ENCODE results near the gene TAF15.

TAF15 gene

DNA sequence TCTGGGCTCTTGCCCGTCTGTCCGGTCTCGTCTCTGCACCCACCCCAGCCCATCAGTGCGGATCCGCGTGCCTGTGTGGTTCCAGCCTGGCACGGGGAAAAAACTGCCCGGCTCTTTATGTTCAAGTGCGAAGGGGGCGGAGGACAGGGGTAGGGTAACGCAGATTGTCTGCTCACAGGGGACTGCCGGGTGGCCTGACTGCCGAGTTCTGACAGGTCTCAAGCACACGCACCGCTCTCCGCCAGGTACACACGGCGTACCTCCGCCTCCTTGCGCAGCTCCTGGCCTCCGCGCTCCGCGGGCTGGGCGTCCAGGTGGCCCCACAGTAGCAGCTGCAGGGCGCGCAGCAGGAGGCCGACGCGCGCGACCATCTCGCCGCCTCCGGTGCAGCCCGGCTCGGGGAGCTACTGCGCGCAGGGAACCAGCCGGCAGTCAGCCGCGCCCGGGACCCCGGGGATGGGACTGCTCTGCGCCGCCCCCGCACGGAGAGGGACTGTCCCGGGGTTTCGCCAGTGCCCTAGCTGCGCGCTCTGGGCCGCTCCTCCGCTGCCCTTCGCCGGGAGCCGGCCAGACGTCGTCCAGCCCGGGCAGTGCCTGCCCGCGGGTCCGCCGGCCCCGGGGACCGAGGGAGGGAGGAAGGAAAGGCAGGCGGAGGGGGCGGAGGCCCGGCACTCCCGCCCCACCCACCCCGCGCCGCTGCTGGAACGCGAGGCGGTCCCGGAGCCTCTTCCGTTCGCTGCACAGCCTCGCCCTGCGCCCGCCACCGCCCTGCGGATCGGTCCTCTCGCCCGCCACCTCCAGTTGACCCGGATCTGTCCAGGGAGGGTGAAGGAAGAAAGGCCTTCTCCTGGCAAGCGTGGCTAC lies 14.0 kb upstream of the TAF15 start, which contains the start of gene MMP28:
Gene MMP28 (minus strand): TSS at position 635 of the 864 bp plus-strand sequence. CDS start 264 bp downstream, at position 371.
- H3K27me3 ChIP-seq (ENCODE audit: insufficient read depth, low read length): peaks cover 79% of the 10 kb centered on the region

DNA sequence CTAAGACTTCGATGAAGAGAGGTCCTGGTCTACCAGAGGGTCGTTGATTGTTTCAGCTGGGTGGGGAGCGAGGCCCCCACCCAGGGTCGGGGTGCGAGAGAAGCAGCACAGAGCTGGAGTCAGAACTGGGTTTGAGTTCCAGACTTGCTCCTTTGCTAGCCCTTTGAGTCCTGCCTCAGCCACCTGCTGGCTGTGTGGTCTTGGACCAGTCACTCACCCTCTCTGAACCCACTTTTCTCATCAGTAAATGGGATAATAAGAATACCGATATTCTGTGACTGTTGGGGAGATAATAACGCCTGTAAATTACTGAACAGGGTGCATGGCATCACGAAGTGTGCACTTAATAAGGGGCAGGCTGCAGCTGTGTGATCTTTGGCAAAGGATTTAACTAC lies 13.4 kb upstream of the TAF15 start:
- no peaks in the 10 kb centered on the region for H3K9me3 ChIP-seq (ENCODE audit: low read length)
- H3K36me3 ChIP-seq (ENCODE audit: insufficient read depth, low read length): no peaks in the 10 kb centered on the region
- peaks cover 79% of the 10 kb centered on the region for H3K27me3 ChIP-seq (ENCODE audit: insufficient read depth, low read length)
- peaks cover 7% of the 10 kb centered on the region for H3K4me1 ChIP-seq (ENCODE audit: insufficient read depth, low read length)
- H2AFZ ChIP-seq (ENCODE audit: low read depth, low read length): no peak overlapping the region
- peak overlapping the region; percentile 31 for H3K4me3 ChIP-seq (ENCODE audit: low read length)

More for the DNA sequence above, 14.0 kb upstream of the TAF15 start, which contains the start of gene MMP28:
- Histone ChIP-seq H3K4me3 (ENCODE audit: low read length) (peak within 1 kb of the TSS; percentile 31), H3K36me3 (ENCODE audit: insufficient read depth, low read length) (no peaks in the 10 kb centered on the region), H2AFZ (ENCODE audit: low read depth, low read length) (peak within 1 kb of the TSS; percentile 43), H3K4me1 (ENCODE audit: insufficient read depth, low read length) (peaks cover 7% of the 10 kb centered on the region), H3K9me3 (ENCODE audit: low read length) (no peaks in the 10 kb centered on the region)

DNA sequence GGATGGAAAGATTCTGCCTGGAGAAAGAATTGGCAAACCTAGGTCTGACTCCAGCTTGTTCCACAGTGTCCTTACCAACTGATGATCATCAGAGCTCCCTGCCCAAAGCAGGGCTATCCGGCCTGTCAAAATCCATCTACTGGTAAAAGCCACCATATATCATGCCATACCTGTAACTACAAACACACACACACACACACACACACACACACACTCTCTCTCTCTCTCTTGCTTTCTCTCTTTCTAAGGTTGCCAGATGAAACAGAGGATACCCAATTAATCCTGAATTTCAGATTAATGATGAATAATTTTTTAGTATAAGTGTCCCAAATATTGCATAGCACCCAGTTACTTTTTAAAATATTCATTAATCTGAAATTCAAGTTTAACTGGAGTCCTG lies 12.3 kb upstream of the TAF15 start:
- Histone ChIP-seq H2AFZ (ENCODE audit: low read depth, low read length) (no peak overlapping the region), H3K4me1 (ENCODE audit: insufficient read depth, low read length) (peaks cover 7% of the 10 kb centered on the region), H3K4me3 (ENCODE audit: low read length) (no peak overlapping the region), H3K36me3 (ENCODE audit: insufficient read depth, low read length) (no peaks in the 10 kb centered on the region), H3K9me3 (ENCODE audit: low read length) (no peaks in the 10 kb centered on the region), H3K27me3 (ENCODE audit: insufficient read depth, low read length) (peaks cover 70% of the 10 kb centered on the region)

DNA sequence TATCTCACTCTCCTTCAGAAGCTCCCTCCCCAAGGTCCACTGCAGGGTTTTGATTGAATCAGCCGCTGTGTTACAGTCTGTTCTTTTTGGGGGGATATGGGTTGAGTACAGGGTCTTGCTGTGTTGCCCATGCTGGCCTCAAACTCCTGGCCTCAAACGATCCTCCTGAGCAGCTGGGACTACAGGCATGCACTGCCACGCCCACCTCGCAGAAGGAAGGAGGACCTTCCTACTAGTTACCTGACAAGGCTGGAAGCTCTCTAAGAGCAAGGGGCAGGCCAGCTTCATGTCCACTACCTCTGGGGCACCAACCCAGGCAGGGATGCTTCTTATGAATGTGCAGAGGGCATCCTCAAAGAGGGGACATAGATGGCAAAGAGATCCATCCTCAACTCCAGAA lies 11.9 kb upstream of the TAF15 start:
- peaks cover 7% of the 10 kb centered on the region for H3K4me1 ChIP-seq (ENCODE audit: insufficient read depth, low read length)
- no peak overlapping the region for H3K4me3 ChIP-seq (ENCODE audit: low read length)
- H3K27me3 ChIP-seq (ENCODE audit: insufficient read depth, low read length): peaks cover 66% of the 10 kb centered on the region
- no peaks in the 10 kb centered on the region for H3K36me3 ChIP-seq (ENCODE audit: insufficient read depth, low read length)
- H3K9me3 ChIP-seq (ENCODE audit: low read length): no peaks in the 10 kb centered on the region
- no peak overlapping the region for H2AFZ ChIP-seq (ENCODE audit: low read depth, low read length)

DNA sequence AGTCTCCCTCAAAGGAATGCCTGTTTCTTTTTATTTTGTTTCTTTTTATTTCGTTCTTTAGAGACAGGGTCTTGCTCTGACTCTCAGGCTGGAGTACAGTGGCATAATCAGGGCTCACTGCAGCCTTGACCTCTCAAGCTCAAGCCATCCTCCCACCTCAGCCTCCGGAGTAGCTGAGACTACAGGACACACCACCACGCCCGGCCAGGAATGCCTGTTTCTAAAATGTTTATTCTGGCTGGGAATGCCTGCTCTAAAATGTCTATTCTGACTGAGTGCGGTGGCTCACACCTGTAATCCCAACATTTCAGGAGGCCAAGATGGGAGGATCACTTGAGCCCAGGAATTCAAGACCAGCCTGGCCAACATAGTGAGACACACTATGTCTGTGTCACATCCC lies 11.4 kb upstream of the TAF15 start:
- Histone ChIP-seq H2AFZ (ENCODE audit: low read depth, low read length) (no peak overlapping the region), H3K27me3 (ENCODE audit: insufficient read depth, low read length) (peaks cover 60% of the 10 kb centered on the region), H3K36me3 (ENCODE audit: insufficient read depth, low read length) (no peaks in the 10 kb centered on the region), H3K4me3 (ENCODE audit: low read length) (no peak overlapping the region), H3K9me3 (ENCODE audit: low read length) (no peaks in the 10 kb centered on the region), H3K4me1 (ENCODE audit: insufficient read depth, low read length) (peaks cover 7% of the 10 kb centered on the region)

DNA sequence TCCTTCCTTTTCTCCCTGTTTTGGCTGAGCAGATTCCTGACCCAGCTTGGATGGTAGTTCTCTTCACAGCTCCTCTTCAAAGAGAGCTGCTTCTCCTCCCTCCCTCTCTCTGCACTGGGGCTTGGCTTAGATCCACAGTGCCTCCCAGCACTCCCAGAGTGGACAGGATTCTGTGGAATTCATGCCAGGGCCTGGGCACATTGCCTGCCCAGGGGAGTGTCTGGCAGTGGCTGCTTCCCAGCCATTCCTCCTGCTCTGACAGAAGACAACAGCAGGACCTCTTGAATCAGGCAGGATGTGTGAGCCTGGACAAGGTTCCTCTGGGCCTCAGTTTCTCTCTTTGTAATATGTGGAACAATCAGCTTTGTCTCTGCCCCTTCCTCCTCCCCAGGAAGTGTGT lies 9.3 kb upstream of the TAF15 start:
- H2AFZ ChIP-seq (ENCODE audit: low read depth, low read length): no peak overlapping the region
- no peaks in the 10 kb centered on the region for H3K36me3 ChIP-seq (ENCODE audit: insufficient read depth, low read length)
- H3K4me3 ChIP-seq (ENCODE audit: low read length): no peak overlapping the region
- no peaks in the 10 kb centered on the region for H3K9me3 ChIP-seq (ENCODE audit: low read length)
- H3K27me3 ChIP-seq (ENCODE audit: insufficient read depth, low read length): peaks cover 41% of the 10 kb centered on the region
- peaks cover 4% of the 10 kb centered on the region for H3K4me1 ChIP-seq (ENCODE audit: insufficient read depth, low read length)

DNA sequence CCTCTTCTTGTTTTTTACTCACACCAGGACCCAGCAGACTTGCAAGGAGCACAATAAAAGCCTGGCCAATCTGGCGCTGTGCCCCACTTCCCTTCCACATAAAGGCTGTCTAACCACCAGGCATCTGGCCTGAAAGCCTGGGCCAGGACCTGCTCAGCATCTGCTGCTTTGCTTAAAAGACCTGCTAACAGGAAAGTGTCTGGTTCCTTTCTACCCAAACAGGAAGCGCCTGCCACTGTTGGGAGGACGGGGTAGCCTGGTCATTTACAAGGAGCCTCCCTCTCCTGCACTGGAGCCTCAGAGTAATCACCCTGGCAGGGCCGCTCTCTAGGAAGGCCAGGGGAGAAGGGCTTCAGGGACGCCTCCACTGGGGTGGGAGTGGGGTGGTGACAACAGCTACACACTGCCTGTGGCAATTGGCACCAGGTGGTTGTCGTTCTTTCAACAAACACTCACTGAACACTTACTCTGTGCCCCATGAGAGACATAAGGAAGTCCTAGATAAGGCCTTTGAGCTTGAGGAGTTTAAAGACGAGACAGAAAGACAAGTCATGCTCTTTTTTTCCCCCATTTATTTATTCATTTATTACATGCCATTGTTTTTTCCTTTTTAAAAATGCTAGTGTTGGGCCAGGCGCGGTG lies 7.6 kb upstream of the TAF15 start:
- Histone ChIP-seq H3K27me3 (ENCODE audit: insufficient read depth, low read length) (peaks cover 25% of the 10 kb centered on the region), H2AFZ (ENCODE audit: low read depth, low read length) (no peak overlapping the region), H3K9me3 (ENCODE audit: low read length) (no peaks in the 10 kb centered on the region), H3K36me3 (ENCODE audit: insufficient read depth, low read length) (no peaks in the 10 kb centered on the region), H3K4me1 (ENCODE audit: insufficient read depth, low read length) (peaks cover 7% of the 10 kb centered on the region), H3K4me3 (ENCODE audit: low read length) (no peak overlapping the region)

DNA sequence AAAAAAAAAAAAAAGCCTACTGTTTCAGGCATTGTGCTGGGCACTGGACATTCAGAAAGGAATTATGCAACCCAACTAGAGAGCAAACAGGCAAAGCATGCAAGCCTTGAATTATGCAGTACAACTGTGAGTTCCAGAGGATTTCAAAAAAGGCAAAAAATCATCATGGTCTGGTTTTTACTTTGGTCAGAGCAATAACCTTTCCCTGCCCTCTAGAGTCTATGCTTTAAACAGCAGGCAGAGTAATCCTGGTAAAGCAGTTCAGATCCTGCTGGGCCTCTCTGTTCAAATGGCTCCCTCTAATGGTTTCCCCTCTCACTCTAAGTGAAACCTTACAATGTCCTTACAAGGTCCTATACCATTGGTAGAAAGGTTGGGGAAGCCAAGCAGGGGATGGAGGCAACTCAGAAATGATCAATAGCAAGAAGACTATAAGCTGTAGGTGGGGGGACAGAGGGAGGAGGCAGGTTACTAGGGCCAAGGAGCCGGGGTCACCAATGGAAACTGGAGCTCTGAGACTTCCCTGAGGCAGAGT lies 4.6 kb upstream of the TAF15 start:
- H3K27me3 ChIP-seq (ENCODE audit: insufficient read depth, low read length): no peaks in the 10 kb centered on the region
- H3K36me3 ChIP-seq (ENCODE audit: insufficient read depth, low read length): no peaks in the 10 kb centered on the region
- H3K9me3 ChIP-seq (ENCODE audit: low read length): no peaks in the 10 kb centered on the region

DNA sequence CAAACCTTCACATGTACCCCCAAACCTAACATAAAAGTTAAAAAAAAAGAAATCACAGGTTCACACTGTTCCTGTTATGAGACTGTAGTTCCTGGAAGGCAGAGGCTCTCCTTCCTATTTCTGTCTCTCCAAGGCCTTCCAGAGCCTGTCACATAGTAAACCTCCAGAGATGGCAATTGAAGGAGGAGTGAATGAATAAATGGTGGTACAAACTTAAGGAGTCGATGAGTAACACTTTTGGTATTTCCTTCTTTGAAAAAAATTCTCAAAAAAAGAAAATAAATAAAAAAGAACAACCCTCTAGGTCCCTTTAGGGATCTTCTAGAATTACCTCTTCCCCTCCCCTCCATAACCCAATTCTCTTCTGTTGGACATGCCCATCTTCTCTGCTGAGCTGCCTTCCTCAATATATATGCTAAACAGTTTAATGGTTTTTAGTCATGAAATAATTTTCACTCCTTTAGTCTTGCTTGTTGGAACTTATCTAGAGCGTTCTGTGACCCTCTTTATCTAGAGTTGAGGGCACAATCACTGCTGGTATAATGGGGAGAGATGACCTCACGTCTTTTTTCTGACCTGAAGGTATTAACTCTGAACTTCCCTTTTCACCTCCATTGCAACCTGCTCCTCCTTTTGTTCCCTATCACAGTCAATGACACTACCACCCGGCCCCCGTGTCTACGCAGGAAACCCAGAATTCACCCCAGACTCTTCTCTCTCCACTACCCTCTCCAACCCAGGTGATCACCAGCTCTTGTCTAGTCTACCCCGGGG lies 1.7 kb upstream of the TAF15 start:
- no peak overlapping the region for H2AFZ ChIP-seq (ENCODE audit: low read depth, low read length)
- no peaks in the 10 kb centered on the region for H3K9me3 ChIP-seq (ENCODE audit: low read length)
- H3K36me3 ChIP-seq (ENCODE audit: insufficient read depth, low read length): peaks cover 11% of the 10 kb centered on the region
- H3K4me3 ChIP-seq (ENCODE audit: low read length): no peak overlapping the region
- H3K4me1 ChIP-seq (ENCODE audit: insufficient read depth, low read length): peaks cover 31% of the 10 kb centered on the region
- H3K27me3 ChIP-seq (ENCODE audit: insufficient read depth, low read length): no peaks in the 10 kb centered on the region

More for the DNA sequence above, 4.6 kb upstream of the TAF15 start:
- no peak overlapping the region for H3K4me3 ChIP-seq (ENCODE audit: low read length)
- H2AFZ ChIP-seq (ENCODE audit: low read depth, low read length): no peak overlapping the region
- H3K4me1 ChIP-seq (ENCODE audit: insufficient read depth, low read length): peaks cover 14% of the 10 kb centered on the region

DNA sequence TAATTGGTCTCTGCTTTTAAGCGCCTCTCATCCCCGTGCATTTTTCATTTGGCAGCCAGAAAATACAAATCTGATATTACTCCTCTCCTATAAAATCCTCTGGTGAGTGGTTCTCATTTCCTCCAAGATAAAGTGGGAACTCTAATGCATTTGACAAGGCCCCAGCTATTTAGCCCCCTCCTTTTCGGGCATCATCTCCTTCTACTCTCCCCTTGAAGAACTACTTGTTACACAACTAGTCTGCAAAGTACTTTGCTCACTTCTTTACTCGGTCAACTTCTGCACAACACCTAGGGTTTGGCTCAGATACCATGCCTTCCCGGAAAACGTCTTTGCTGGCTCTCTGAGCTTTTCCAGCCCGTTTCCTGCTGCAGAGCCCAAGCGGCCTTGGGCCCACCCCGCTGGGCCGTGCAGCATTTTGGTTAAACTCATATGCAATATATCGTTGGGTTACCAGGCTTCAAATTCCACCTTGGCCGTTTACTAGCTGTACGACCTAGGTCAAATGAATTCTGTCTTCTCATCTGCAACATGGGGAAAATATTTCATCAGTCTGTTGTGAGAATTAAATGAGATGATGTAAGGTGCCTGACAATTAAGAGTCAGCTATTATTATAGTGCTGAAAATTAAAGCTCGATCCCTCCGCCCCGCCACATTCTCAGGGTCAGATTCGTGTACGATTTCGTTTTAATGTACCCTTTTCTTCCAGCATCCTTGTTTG lies 883 bp upstream of the TAF15 start:
- Histone ChIP-seq H3K27me3 (ENCODE audit: insufficient read depth, low read length) (no peaks in the 10 kb centered on the region), H2AFZ (ENCODE audit: low read depth, low read length) (peak overlapping the region; percentile 62), H3K4me3 (ENCODE audit: low read length) (peak overlapping the region; percentile 70)

DNA sequence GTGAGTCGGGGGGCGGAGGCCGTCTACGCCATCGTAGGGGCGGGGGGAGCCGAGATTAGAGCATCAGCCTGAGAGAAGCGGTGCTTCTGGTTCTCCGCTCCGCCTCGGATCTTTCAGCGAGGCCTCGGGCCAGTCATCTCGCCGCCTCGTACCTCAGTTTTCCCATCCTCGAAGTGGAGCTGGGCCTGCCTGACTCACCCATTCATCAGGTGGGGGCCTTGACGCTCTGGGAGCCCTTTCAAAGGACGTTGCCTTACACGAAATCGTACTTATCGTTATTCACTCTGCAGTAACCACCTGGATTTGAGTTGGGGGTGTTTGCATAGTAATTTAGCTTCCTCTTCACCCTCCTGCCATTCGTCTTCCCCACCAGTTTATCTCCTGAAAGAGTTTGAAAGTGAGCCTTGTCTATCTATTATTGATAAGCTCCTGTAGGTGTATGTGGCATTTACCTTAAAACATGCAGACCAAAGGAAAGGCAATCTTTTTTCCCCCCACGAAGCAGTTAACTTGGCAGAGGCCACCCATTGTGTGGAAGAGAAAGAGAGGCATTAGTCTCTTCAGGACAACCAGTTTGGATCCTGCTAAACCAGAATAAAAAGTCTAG lies 674 bp downstream of the TAF15 start:
- Histone ChIP-seq H3K36me3 (ENCODE audit: insufficient read depth, low read length) (peaks cover 19% of the 10 kb centered on the region), H3K9me3 (ENCODE audit: low read length) (no peaks in the 10 kb centered on the region), H3K4me1 (ENCODE audit: insufficient read depth, low read length) (peaks cover 31% of the 10 kb centered on the region), H3K4me3 (ENCODE audit: low read length) (peak overlapping the region; percentile 70), H2AFZ (ENCODE audit: low read depth, low read length) (no peak overlapping the region), H3K27me3 (ENCODE audit: insufficient read depth, low read length) (no peaks in the 10 kb centered on the region)

More for the DNA sequence above, 883 bp upstream of the TAF15 start:
- Histone ChIP-seq H3K9me3 (ENCODE audit: low read length) (no peaks in the 10 kb centered on the region), H3K4me1 (ENCODE audit: insufficient read depth, low read length) (peaks cover 31% of the 10 kb centered on the region), H3K36me3 (ENCODE audit: insufficient read depth, low read length) (peaks cover 17% of the 10 kb centered on the region)

DNA sequence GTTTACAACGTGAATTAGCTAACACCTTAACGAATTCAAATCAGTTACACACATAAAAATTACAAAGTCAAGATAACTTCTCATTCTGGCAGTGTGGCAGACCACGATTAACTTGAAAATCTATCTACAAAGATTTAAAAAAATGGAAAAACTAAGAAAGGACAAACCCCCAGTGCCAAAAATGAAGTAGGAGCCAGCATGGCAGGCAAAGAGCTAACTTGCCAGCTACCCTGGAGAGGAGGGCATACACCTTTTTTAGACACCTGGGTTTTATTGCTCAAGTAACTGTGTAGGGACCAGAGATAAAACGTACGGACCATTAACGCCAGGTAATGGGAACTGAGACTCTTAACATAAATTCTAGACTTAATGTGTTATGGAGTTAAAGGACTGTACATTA lies 2.5 kb downstream of the TAF15 start:
- Histone ChIP-seq H3K4me1 (ENCODE audit: insufficient read depth, low read length) (peaks cover 23% of the 10 kb centered on the region), H3K36me3 (ENCODE audit: insufficient read depth, low read length) (peaks cover 33% of the 10 kb centered on the region), H2AFZ (ENCODE audit: low read depth, low read length) (no peak overlapping the region), H3K27me3 (ENCODE audit: insufficient read depth, low read length) (no peaks in the 10 kb centered on the region), H3K9me3 (ENCODE audit: low read length) (no peaks in the 10 kb centered on the region), H3K4me3 (ENCODE audit: low read length) (peak overlapping the region; percentile 5)
